ENCODE data around the gene AQP5. TPM values are rescaled to one million over a fixed set of nuclear protein-coding genes. Genes with fewer than 3 reads are reported as not detected.

Gene AQP5
- total RNA-seq, 1 experiment from 2014 or later = 0.31 TPM

GRCh38 chr12:49967042-49967776, 5.5 kb downstream of the AQP5 start:
- TF ChIP-seq EZH2 (IDR thresholded peaks at IDR 0.05; ENCODE audit: low read depth) (no peak), CTCF (conservative IDR thresholded peaks at IDR 0.05) (peak; percentile 87)

DNA sequence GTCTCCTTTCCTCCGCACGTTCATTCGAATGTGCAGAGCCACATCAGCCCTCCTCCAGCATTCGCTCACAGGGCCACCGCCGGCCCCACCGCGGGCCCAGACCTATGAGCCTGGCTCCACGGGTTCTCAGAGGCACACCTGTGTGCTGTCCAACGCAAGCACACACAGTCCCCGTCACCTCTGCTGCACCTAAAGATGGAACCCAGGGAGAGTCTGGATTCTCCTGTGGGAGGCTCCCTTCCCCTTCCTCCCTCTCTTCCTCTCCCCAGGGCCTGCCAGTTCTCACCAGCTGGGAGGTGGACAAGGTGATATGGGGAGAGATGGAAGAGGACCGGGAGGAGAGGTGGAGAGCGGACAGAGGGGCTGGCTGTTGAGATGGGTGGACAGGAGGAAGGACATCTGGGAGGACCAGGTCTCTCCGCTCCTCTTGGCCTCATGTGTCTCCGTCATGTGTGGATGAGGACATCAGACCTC, 6.1 kb downstream of the AQP5 start:
- H3K36me3 ChIP-seq (ENCODE audit: low read depth) = no peaks in the 10 kb centered on the region
- H2AFZ ChIP-seq = no peak overlapping the region
- H3K4me2 ChIP-seq = peak overlapping the region; percentile 85
- H3K27ac ChIP-seq = no peak overlapping the region
- BruUV-seq (replicated peaks) = no TSS peak
- CTCF ChIA-PET = interaction anchor here (0.6 to 2.3 kb wide), 8 partner anchors 22 to 1566 kb away, joined by 3 to 20 read pairs (median 6); no protein-coding TSS in a partner anchor
- TF ChIP-seq CTCF (conservative IDR thresholded peaks at IDR 0.05) = no peak
- no peak for TF ChIP-seq EZH2 (IDR thresholded peaks at IDR 0.05; ENCODE audit: low read depth)
- peaks cover 3% of the 10 kb centered on the region; the same call in 1 of the 2 replicates for H3F3A ChIP-seq (ENCODE audit: insufficient read depth, low read depth)
- no peaks in the 10 kb centered on the region for H3K9me3 ChIP-seq (ENCODE audit: insufficient read depth, low read depth)
- POLR2A ChIA-PET (ENCODE audit: unreplicated experiment) = no interaction called here
- peaks cover 27% of the 10 kb centered on the region for H3K4me1 ChIP-seq (replicated peaks; ENCODE audit: insufficient read depth)
- H3K4me3 ChIP-seq = peak overlapping the region; percentile 50; the same call in 1 of the 2 replicates
- DNase-seq = no peak
- no peaks in the 10 kb centered on the region for H3K9me2 ChIP-seq (ENCODE audit: insufficient read depth)
- no peaks in the 10 kb centered on the region for H4K20me1 ChIP-seq (ENCODE audit: insufficient read depth)
- no peaks in the 10 kb centered on the region for H3K79me2 ChIP-seq (ENCODE audit: low read depth)
- peaks cover 23% of the 10 kb centered on the region for H3K27me3 ChIP-seq (ENCODE audit: insufficient read depth, low read depth)
- intact Hi-C loops (cut with micrococcal nuclease; ENCODE audit: unreplicated experiment) = loop anchor here (1.0 to 10.0 kb wide), 5 partner anchors 23 to 197 kb away; partner anchors contain the start of gene CERS5

More at GRCh38 chr12:49967042-49967776, 5.5 kb downstream of the AQP5 start:
- no peak overlapping the region for H3K27ac ChIP-seq
- no TSS peak for BruUV-seq (replicated peaks)
- peaks cover 33% of the 10 kb centered on the region for H3K4me1 ChIP-seq (replicated peaks; ENCODE audit: insufficient read depth)
- peak; percentile 77 to 83 for DNase-seq
- H3K4me3 ChIP-seq = peak overlapping the region; percentile 50
- no peaks in the 10 kb centered on the region for H3K36me3 ChIP-seq (ENCODE audit: low read depth)
- peak overlapping the region; percentile 78 for H2AFZ ChIP-seq
- H4K20me1 ChIP-seq (ENCODE audit: insufficient read depth) = no peaks in the 10 kb centered on the region
- peak overlapping the region; percentile 85 for H3K4me2 ChIP-seq
- no peaks in the 10 kb centered on the region for H3K9me3 ChIP-seq (ENCODE audit: insufficient read depth, low read depth)
- H3F3A ChIP-seq (ENCODE audit: insufficient read depth, low read depth) = peaks cover 3% of the 10 kb centered on the region; the same call in 1 of the 2 replicates
- H3K27me3 ChIP-seq (ENCODE audit: insufficient read depth, low read depth) = peaks cover 23% of the 10 kb centered on the region
- intact Hi-C loops (cut with micrococcal nuclease; ENCODE audit: unreplicated experiment) = loop anchor here (1.0 to 10.0 kb wide), 5 partner anchors 22 to 198 kb away; partner anchors contain the start of gene CERS5
- H3K79me2 ChIP-seq (ENCODE audit: low read depth) = no peaks in the 10 kb centered on the region
- ChIA-PET POLR2A (ENCODE audit: unreplicated experiment) (no interaction called here), CTCF (interaction anchor here (0.6 to 2.3 kb wide), 9 partner anchors 21 to 1565 kb away, joined by 3 to 20 read pairs (median 4); no protein-coding TSS in a partner anchor)
- H3K9me2 ChIP-seq (ENCODE audit: insufficient read depth) = no peaks in the 10 kb centered on the region

- POLR2A ChIA-PET (ENCODE audit: unreplicated experiment) = no interaction called here
- BruUV-seq (replicated peaks) = no TSS peak
- peaks cover 23% of the 10 kb centered on the region for H3K27me3 ChIP-seq (ENCODE audit: insufficient read depth, low read depth)
Measured at GRCh38 chr12:49968471-49968870, 6.8 kb downstream of the AQP5 start.

More at GRCh38 chr12:49968471-49968870, 6.8 kb downstream of the AQP5 start:
- intact Hi-C loops (cut with micrococcal nuclease; ENCODE audit: unreplicated experiment) = loop anchor here (5.0 to 10.0 kb wide), 2 partner anchors 191 to 196 kb away; partner anchors contain the start of gene CERS5
- Histone ChIP-seq H3F3A (ENCODE audit: insufficient read depth, low read depth) (no peaks in the 10 kb centered on the region), H3K4me1 (replicated peaks; ENCODE audit: insufficient read depth) (peaks cover 21% of the 10 kb centered on the region), H3K36me3 (ENCODE audit: low read depth) (no peaks in the 10 kb centered on the region), H3K9me3 (ENCODE audit: insufficient read depth, low read depth) (no peaks in the 10 kb centered on the region), H3K4me3 (no peak overlapping the region), H3K4me2 (no peak overlapping the region), H2AFZ (no peak overlapping the region), H4K20me1 (ENCODE audit: insufficient read depth) (no peaks in the 10 kb centered on the region), H3K27ac (no peak overlapping the region), H3K9me2 (ENCODE audit: insufficient read depth) (no peaks in the 10 kb centered on the region), H3K79me2 (ENCODE audit: low read depth) (no peaks in the 10 kb centered on the region)
- no peak for TF ChIP-seq CTCF (conservative IDR thresholded peaks at IDR 0.05)
- TF ChIP-seq EZH2 (IDR thresholded peaks at IDR 0.05; ENCODE audit: low read depth) = no peak
- CTCF ChIA-PET = interaction anchor here (0.6 to 0.7 kb wide), 7 partner anchors 9 to 1899 kb away, joined by 3 to 17 read pairs (median 7); no protein-coding TSS in a partner anchor
- DNase-seq = no peak

All from PC-9 (cell line).